DND-41 (cell line): Measurements from ENCODE around the gene VPS37B.
A peak's percentile ranks its signal among the peaks of the same experiment; 100 is the strongest.

Experiments
- ATAC-seq: fragments of 200-7000 bp; cut with Tn5 transposase; 3 replicates; pipeline ENCODE4 v1.9.1; 2021; ENCODE audit warnings: low read depth; ENCODE audit not compliant: insufficient read depth
- DNase-seq: peaks from one replicate; pipeline ENCODE4 v3.0.0-alpha.2; 2020
- H2AFZ ChIP-seq: 2 replicates; pipeline ENCODE4 v1.6.0; 2012; ENCODE audit warnings: low read depth, low read length
- H3K27ac ChIP-seq: 2 replicates; pipeline ENCODE4 v1.5.1; 2012; ENCODE audit warnings: low read length, inconsistent platforms
- H3K27me3 ChIP-seq: fragments of 200-600 bp; sonication (generic); 2 replicates; pipeline ENCODE4 v1.6.0; 2012; ENCODE audit warnings: low read length, mild to moderate bottlenecking, inconsistent platforms; ENCODE audit not compliant: insufficient read depth, poor library complexity
- H3K36me3 ChIP-seq: 2 replicates; pipeline ENCODE4 v1.5.1; 2012; ENCODE audit warnings: low read length, inconsistent platforms; ENCODE audit not compliant: insufficient read depth
- H3K4me1 ChIP-seq: 2 replicates; pipeline ENCODE4 v1.5.1; 2012; ENCODE audit warnings: mild to moderate bottlenecking, low read length; ENCODE audit not compliant: insufficient read depth
- H3K4me2 ChIP-seq: 2 replicates; pipeline ENCODE4 v1.6.0; 2012; ENCODE audit warnings: mild to moderate bottlenecking, moderate library complexity, low read length, inconsistent platforms; ENCODE audit not compliant: insufficient read depth
- H3K4me3 ChIP-seq, 2 experiments: fragments of 200-600 bp in 1 of 2; shearing (Covaris generic) in 1 of 2; 2 replicates each; pipeline ENCODE4 v1.5.1; 2012 to 2016; ENCODE audit warnings: inconsistent platforms in 2 of 2, low read length in 2 of 2, mild to moderate bottlenecking in 2 of 2, low read depth in 1 of 2, moderate library complexity in 1 of 2
- H3K79me2 ChIP-seq: 2 replicates; pipeline ENCODE4 v1.6.0; 2012; ENCODE audit warnings: low read length, inconsistent platforms; ENCODE audit not compliant: insufficient read depth
- H3K9ac ChIP-seq: 2 replicates; pipeline ENCODE4 v1.6.0; 2012; ENCODE audit warnings: low read depth, mild to moderate bottlenecking, inconsistent platforms, low read length, moderate library complexity
- H3K9me3 ChIP-seq: 2 replicates; pipeline ENCODE4 v1.5.1; 2012; ENCODE audit warnings: low read length, moderate library complexity, mild to moderate bottlenecking, inconsistent platforms; ENCODE audit not compliant: insufficient read depth, severe bottlenecking
- H4K20me1 ChIP-seq: 2 replicates; pipeline ENCODE4 v1.6.0; 2012; ENCODE audit warnings: low read length; ENCODE audit not compliant: insufficient read depth
- EZH2 ChIP-seq: IDR thresholded peaks from 3 replicates; pipeline ENCODE4 v1.6.1; 2012; ENCODE audit warnings: borderline replicate concordance, low read depth, mild to moderate bottlenecking, moderate library complexity, low read length, inconsistent platforms; ENCODE audit not compliant: severe bottlenecking
- TF ChIP-seq, protein P1 (sequence below): IDR thresholded peaks from 2 replicates; pipeline ENCODE4 v1.5.1; 2012; ENCODE audit warnings: borderline replicate concordance, low read length, moderate library complexity, mild to moderate bottlenecking; ENCODE audit not compliant: poor library complexity, severe bottlenecking; ENCODE audit errors: extremely low read depth

The VPS37B gene

DNA sequence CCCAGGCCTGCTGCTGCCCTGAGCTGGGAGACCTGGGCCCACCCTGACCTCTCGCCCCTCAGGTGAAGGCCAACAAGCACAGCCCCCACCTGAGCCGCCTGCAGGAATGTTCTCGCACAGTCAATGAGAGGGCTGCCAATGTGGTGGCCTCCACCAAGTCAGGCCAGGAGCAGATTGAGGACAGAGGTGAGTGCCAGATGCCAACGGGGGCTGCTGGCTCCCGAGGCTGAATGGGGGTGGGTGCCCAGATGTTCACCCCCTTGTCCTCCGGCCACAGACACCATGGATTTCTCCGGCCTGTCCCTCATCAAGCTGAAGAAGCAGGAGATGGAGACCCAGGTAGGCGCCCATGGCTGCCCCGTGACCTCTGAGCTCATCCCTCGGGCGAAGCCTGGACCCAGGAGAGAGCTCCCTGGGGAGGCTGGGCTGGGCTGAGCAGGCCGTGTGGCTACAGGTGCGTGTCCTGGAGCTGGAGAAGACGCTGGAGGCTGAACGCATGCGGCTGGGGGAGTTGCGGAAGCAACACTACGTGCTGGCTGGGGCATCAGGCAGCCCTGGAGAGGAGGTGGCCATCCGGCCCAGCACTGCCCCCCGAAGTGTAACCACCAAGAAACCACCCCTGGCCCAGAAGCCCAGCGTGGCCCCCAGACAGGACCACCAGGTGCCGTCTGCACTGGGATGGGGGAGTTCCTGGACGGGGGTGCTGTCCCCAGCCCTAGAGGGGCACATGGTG, 34.9 kb downstream of the VPS37B start:
- 0 out of 2 replicates have a peak, but pooled peaks cover 13% of the 10 kb centered on the region for H4K20me1 ChIP-seq
- no peak overlapping the region for H2AFZ ChIP-seq
- no peaks in the 10 kb centered on the region for H3K9me3 ChIP-seq
- H3K79me2 ChIP-seq: no peaks in the 10 kb centered on the region
- H3K4me1 ChIP-seq: no peaks in the 10 kb centered on the region
- no peak overlapping the region for H3K4me3 ChIP-seq
- ATAC-seq (no peak), DNase-seq (no peak)
- no peak for TF ChIP-seq EZH2
- TF ChIP-seq, protein P1, sequence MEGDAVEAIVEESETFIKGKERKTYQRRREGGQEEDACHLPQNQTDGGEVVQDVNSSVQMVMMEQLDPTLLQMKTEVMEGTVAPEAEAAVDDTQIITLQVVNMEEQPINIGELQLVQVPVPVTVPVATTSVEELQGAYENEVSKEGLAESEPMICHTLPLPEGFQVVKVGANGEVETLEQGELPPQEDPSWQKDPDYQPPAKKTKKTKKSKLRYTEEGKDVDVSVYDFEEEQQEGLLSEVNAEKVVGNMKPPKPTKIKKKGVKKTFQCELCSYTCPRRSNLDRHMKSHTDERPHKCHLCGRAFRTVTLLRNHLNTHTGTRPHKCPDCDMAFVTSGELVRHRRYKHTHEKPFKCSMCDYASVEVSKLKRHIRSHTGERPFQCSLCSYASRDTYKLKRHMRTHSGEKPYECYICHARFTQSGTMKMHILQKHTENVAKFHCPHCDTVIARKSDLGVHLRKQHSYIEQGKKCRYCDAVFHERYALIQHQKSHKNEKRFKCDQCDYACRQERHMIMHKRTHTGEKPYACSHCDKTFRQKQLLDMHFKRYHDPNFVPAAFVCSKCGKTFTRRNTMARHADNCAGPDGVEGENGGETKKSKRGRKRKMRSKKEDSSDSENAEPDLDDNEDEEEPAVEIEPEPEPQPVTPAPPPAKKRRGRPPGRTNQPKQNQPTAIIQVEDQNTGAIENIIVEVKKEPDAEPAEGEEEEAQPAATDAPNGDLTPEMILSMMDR: no peak
- no peak overlapping the region for H3K4me2 ChIP-seq
- H3K27ac ChIP-seq: peak overlapping the region; percentile 47; the same call in 1 of the 2 replicates
- peaks cover 44% of the 10 kb centered on the region for H3K36me3 ChIP-seq
- H3K27me3 ChIP-seq: no peaks in the 10 kb centered on the region
- no peak overlapping the region for H3K9ac ChIP-seq

DNA sequence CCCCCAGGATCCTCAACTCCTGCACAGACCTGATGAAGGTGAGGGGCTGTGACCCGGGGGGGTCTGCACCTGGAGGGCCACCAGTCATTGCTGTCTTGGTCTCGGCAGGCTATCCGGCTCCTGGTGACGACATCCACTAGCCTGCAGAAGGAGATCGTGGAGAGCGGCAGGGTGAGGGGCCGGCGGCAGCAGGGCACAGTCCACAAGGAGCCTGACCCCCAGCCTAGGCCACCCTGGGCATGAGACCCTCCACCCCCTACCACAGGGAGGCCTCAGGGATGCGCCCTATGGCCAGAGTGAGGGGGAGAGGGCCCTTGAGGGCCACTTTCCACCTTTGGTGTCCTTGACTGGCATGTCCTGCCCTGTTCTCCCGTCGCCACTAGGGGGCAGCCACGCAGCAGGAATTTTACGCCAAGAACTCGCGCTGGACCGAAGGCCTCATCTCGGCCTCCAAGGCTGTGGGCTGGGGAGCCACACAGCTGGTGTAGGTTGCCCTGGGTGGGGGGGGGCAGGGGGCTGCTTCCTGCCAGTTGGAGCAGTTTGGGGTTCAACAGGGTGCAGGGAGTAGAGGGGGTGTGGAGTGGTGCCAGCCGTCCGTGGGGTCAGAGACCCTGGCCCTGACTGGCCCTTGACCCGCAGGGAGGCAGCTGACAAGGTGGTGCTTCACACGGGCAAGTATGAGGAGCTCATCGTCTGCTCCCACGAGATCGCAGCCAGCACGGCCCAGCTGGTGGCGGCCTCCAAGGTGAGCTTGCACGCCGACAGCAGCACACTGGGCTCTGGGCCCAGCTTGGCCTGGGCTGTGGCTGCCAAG, 35.7 kb downstream of the VPS37B start:
- ATAC-seq: peak; percentile 78

GRCh38 chr12:122859303-122860039, 36.5 kb downstream of the VPS37B start:
- Histone ChIP-seq H3K9me3 (no peaks in the 10 kb centered on the region), H3K27me3 (no peaks in the 10 kb centered on the region), H3K36me3 (peaks cover 40% of the 10 kb centered on the region), H2AFZ (no peak overlapping the region), H3K27ac (no peak overlapping the region), H4K20me1 (0 out of 2 replicates have a peak, but pooled peaks cover 10% of the 10 kb centered on the region), H3K4me1 (no peaks in the 10 kb centered on the region), H3K4me2 (no peak overlapping the region), H3K79me2 (no peaks in the 10 kb centered on the region), H3K9ac (no peak overlapping the region), H3K4me3 (no peak overlapping the region)
- ATAC-seq (peak; percentile 2; the same call in 1 of the 3 replicates), DNase-seq (no peak)
- TF ChIP-seq, protein P1: no peak

More for the DNA sequence above, 35.7 kb downstream of the VPS37B start:
- H3K4me2 ChIP-seq: no peak overlapping the region
- no peaks in the 10 kb centered on the region for H3K27me3 ChIP-seq
- no peak overlapping the region for H3K4me3 ChIP-seq
- peak overlapping the region; percentile 47; the same call in 1 of the 2 replicates for H3K27ac ChIP-seq
- H3K36me3 ChIP-seq: peaks cover 38% of the 10 kb centered on the region
- TF ChIP-seq, protein P1: peak; percentile 96
- TF ChIP-seq EZH2: no peak
- no peak overlapping the region for H2AFZ ChIP-seq
- no peaks in the 10 kb centered on the region for H3K4me1 ChIP-seq
- peak; percentile 78 for DNase-seq
- no peaks in the 10 kb centered on the region for H3K79me2 ChIP-seq
- H3K9me3 ChIP-seq: no peaks in the 10 kb centered on the region
- 0 out of 2 replicates have a peak, but pooled peaks cover 13% of the 10 kb centered on the region for H4K20me1 ChIP-seq
- no peak overlapping the region for H3K9ac ChIP-seq
